GM23338 (cell line): ENCODE results near the gene DMRT2. TPM values are rescaled to one million over a fixed set of nuclear protein-coding genes. Genes with fewer than 3 reads are reported as not detected.

Experiments used
- ATAC-seq: fragments of 200-7000 bp; cut with Tn5 transposase; 3 replicates; pipeline ENCODE4 v1.9.1; 2020
- DNase-seq: peaks from one replicate; pipeline ENCODE4 v3.0.0-alpha.2; 2015; ENCODE audit warnings: low spot score
- H2AFZ ChIP-seq: fragments of 200-600 bp; sonication (generic); 2 replicates; pipeline ENCODE4 v1.8.0; 2016; ENCODE audit warnings: antibody characterized with exemption, mild to moderate bottlenecking, moderate library complexity
- H3F3A ChIP-seq: fragments of 200-600 bp; sonication (generic); replicated peaks from 2 replicates; pipeline ENCODE4 v1.8.0; 2017; ENCODE audit warnings: antibody characterized with exemption, mixed run types, low read depth
- H3K27ac ChIP-seq: fragments of 200-600 bp; sonication (generic); 2 replicates; pipeline ENCODE4 v1.6.1; 2016; ENCODE audit warnings: low read depth
- H3K27me3 ChIP-seq: fragments of 200-600 bp; sonication (generic); 2 replicates; pipeline ENCODE4 v1.8.0; 2016; ENCODE audit warnings: mild to moderate bottlenecking, mixed run types, moderate library complexity; ENCODE audit not compliant: insufficient read depth
- H3K36me3 ChIP-seq: fragments of 200-600 bp; sonication (generic); 2 replicates; pipeline ENCODE4 v1.8.0; 2016; ENCODE audit warnings: mild to moderate bottlenecking; ENCODE audit not compliant: insufficient read depth
- H3K4me1 ChIP-seq: fragments of 200-600 bp; sonication (generic); 2 replicates; pipeline ENCODE4 v1.8.0; 2016; ENCODE audit warnings: mild to moderate bottlenecking, moderate library complexity; ENCODE audit not compliant: insufficient read depth
- H3K4me2 ChIP-seq: fragments of 200-600 bp; sonication (generic); 2 replicates; pipeline ENCODE4 v1.7.1; 2017; ENCODE audit warnings: mixed run types
- H3K4me3 ChIP-seq: fragments of 200-600 bp; sonication (generic); 2 replicates; pipeline ENCODE4 v1.6.1; 2016; ENCODE audit warnings: mixed run types
- H3K79me2 ChIP-seq: fragments of 200-600 bp; sonication (generic); replicated peaks from 2 replicates; pipeline ENCODE4 v1.8.0; 2017; ENCODE audit warnings: mild to moderate bottlenecking; ENCODE audit not compliant: insufficient read depth
- H3K9me2 ChIP-seq: fragments of 200-600 bp; sonication (generic); 2 replicates; pipeline ENCODE4 v1.8.0; 2017; ENCODE audit not compliant: insufficient read depth
- H4K20me1 ChIP-seq: fragments of 200-600 bp; sonication (generic); replicated peaks from 2 replicates; pipeline ENCODE4 v1.8.0; 2017; ENCODE audit warnings: mild to moderate bottlenecking; ENCODE audit not compliant: insufficient read depth
- H3K27ac Mint-ChIP-seq: 2 replicates; pipeline ENCODE4 v1.8.0; 2020; ENCODE audit warnings: inconsistent platforms, mild to moderate bottlenecking, moderate library complexity, mixed read lengths
- H3K27me3 Mint-ChIP-seq: 3 replicates; pipeline ENCODE4 v1.8.0; 2022; ENCODE audit warnings: low read depth, mild to moderate bottlenecking, moderate library complexity, mixed read lengths, inconsistent platforms; ENCODE audit not compliant: insufficient read depth, poor library complexity
- H3K36me3 Mint-ChIP-seq: 3 replicates; pipeline ENCODE4 v1.8.0; 2021; ENCODE audit warnings: low read depth, mild to moderate bottlenecking, inconsistent platforms, moderate library complexity, mixed read lengths
- H3K4me1 Mint-ChIP-seq: 3 replicates; pipeline ENCODE4 v1.8.0; 2020; ENCODE audit warnings: mild to moderate bottlenecking, inconsistent platforms, mixed read lengths
- H3K4me3 Mint-ChIP-seq: 3 replicates; pipeline ENCODE4 v1.8.0; 2021; ENCODE audit warnings: moderate library complexity, mild to moderate bottlenecking, inconsistent platforms, mixed read lengths
- H3K9me3 Mint-ChIP-seq: 3 replicates; pipeline ENCODE4 v1.8.0; 2020; ENCODE audit warnings: moderate library complexity, mild to moderate bottlenecking, inconsistent platforms, mixed read lengths
- CREB1 ChIP-seq: fragments of 250-450 bp; sonication (Bioruptor Pico); IDR thresholded peaks from 2 replicates; pipeline ENCODE4 v1.5.0; 2020; ENCODE audit warnings: low read depth, mild to moderate bottlenecking, moderate library complexity
- CTCF ChIP-seq, 2 experiments: fragments of 200-600 bp in 1 of 2; sonication (generic) in 1 of 2; conservative IDR thresholded peaks; 2 replicates each; pipeline versions ENCODE4 v1.5.1 to v1.6.1; 2016 to 2017; ENCODE audit warnings: antibody characterized with exemption in 2 of 2, low read depth in 2 of 2, mild to moderate bottlenecking in 2 of 2, moderate library complexity in 1 of 2
- ETS1 ChIP-seq: IDR thresholded peaks from 2 replicates; pipeline ENCODE4 v1.6.1; 2016; ENCODE audit warnings: antibody characterized with exemption
- EZH2 ChIP-seq: fragments of 200-600 bp; sonication (generic); IDR thresholded peaks from one replicate; pipeline ENCODE4 v1.8.0; 2017; ENCODE audit warnings: antibody characterized with exemption, mild to moderate bottlenecking, low read depth; ENCODE audit not compliant: unreplicated experiment
- EZH2phosphoT487 ChIP-seq: fragments of 200-600 bp; sonication (generic); IDR thresholded peaks from one replicate; pipeline ENCODE4 v1.8.1; 2018; ENCODE audit warnings: antibody characterized with exemption; ENCODE audit not compliant: unreplicated experiment
- JUNB ChIP-seq: IDR thresholded peaks from one replicate; pipeline ENCODE4 v1.6.1; 2016; ENCODE audit warnings: antibody characterized with exemption; ENCODE audit not compliant: unreplicated experiment
- NANOG ChIP-seq: IDR thresholded peaks from 2 replicates; pipeline ENCODE4 v1.6.1; 2016; ENCODE audit warnings: antibody characterized with exemption, borderline replicate concordance
- POLR2AphosphoS5 ChIP-seq: IDR thresholded peaks from 2 replicates; pipeline ENCODE4 v1.6.1; 2016; ENCODE audit warnings: antibody characterized with exemption, low read depth
- REST ChIP-seq: IDR thresholded peaks from one replicate; pipeline ENCODE4 v1.6.1; 2018; ENCODE audit warnings: antibody characterized with exemption; ENCODE audit not compliant: unreplicated experiment
- STAT1 ChIP-seq: IDR thresholded peaks from one replicate; pipeline ENCODE4 v1.6.1; 2016; ENCODE audit warnings: antibody characterized with exemption; ENCODE audit not compliant: unreplicated experiment
- ZNF114 ChIP-seq: fragments of 250-450 bp; sonication (Bioruptor Pico); IDR thresholded peaks from 2 replicates; pipeline ENCODE4 v1.5.0; 2020; ENCODE audit warnings: mild to moderate bottlenecking, moderate library complexity
- ZNF331 ChIP-seq: fragments of 250-450 bp; sonication (Bioruptor Pico); IDR thresholded peaks from 2 replicates; pipeline ENCODE4 v1.5.0; 2020; ENCODE audit warnings: low read depth, mild to moderate bottlenecking, moderate library complexity
- ZNF462 ChIP-seq: fragments of 250-450 bp; sonication (Bioruptor Pico); IDR thresholded peaks from 2 replicates; pipeline ENCODE4 v1.5.0; 2020; ENCODE audit warnings: mild to moderate bottlenecking, moderate library complexity
- polyA plus RNA-seq: library from polyadenylated mRNA; unstranded; fragments of >200 nt; fragmentation: Nextera tagmentation; extraction: Ambion mirVana; gene quantifications from 2 replicates; pipeline ENCODE4 v1.2.1, GENCODE V29; 2016
- total RNA-seq: library from RNA; depleted of rRNA; stranded (reverse); fragments of >200 nt; shearing (Covaris generic); gene quantifications from 2 replicates; pipeline ENCODE4 v1.2.3, GENCODE V29; 2014

DMRT2 gene
- total and polyA plus RNA-seq, 2 experiments from 2014 or later: not detected

GRCh38 chr9:1049641-1050040, 516 bp upstream of the DMRT2 start:
- H3K9me3 Mint-ChIP-seq: peaks cover 10% of the 10 kb centered on the region; the same call in 2 of the 3 replicates
- Histone ChIP-seq H3K4me2 (peak overlapping the region; percentile 93), H4K20me1 (peaks cover 40% of the 10 kb centered on the region), H3K27me3 (peaks cover 98% of the 10 kb centered on the region), H3K4me1 (peaks cover 50% of the 10 kb centered on the region), H3K4me3 (peak overlapping the region; percentile 38), H3K79me2 (no peaks in the 10 kb centered on the region), H3K36me3 (no peaks in the 10 kb centered on the region), H2AFZ (no peak overlapping the region), H3K27ac (no peak overlapping the region), H3K9me2 (no peaks in the 10 kb centered on the region), H3F3A (peaks cover 21% of the 10 kb centered on the region)
- H3K27ac Mint-ChIP-seq: no peak overlapping the region
- peaks cover 98% of the 10 kb centered on the region for H3K27me3 Mint-ChIP-seq
- ATAC-seq: no peak
- peaks cover 57% of the 10 kb centered on the region for H3K4me1 Mint-ChIP-seq
- DNase-seq: no peak
- TF ChIP-seq ETS1: 0 out of 2 replicates have a peak, but pooled peaks have one; percentile 11
- TF ChIP-seq CTCF (conservative IDR thresholded peaks at IDR 0.05; ENCODE audit: low read depth in 2 of 2): no peak
- TF ChIP-seq STAT1: no peak
- TF ChIP-seq JUNB: no peak
- TF ChIP-seq NANOG: no peak
- no peak for TF ChIP-seq REST
- no peak for TF ChIP-seq POLR2AphosphoS5
- no peak for TF ChIP-seq ZNF462 (CRISPR knock-in tag)
- TF ChIP-seq ZNF331 (CRISPR knock-in tag): no peak
- no peak for TF ChIP-seq ZNF114 (CRISPR knock-in tag)
- TF ChIP-seq EZH2: peak; percentile 79
- no peak for TF ChIP-seq CREB1 (CRISPR knock-in tag)
- TF ChIP-seq EZH2phosphoT487: peak; percentile 61
- H3K36me3 Mint-ChIP-seq: no peaks in the 10 kb centered on the region; the same call in 2 of the 3 replicates
- H3K4me3 Mint-ChIP-seq: peak overlapping the region; percentile 74
